Measurements from ENCODE around the gene MAP3K4.

MAP3K4 gene

GRCh38 chr6:161048641-161049040, 57.1 kb downstream of the MAP3K4 start:
- DNase-seq, result no peak

GRCh38 chr6:161050134-161050765, 58.7 kb downstream of the MAP3K4 start:
- DNase-seq, result no peak

GRCh38 chr6:161053103-161053502, 61.5 kb downstream of the MAP3K4 start:
- no peak for DNase-seq

GRCh38 chr6:161054876-161055275, 63.3 kb downstream of the MAP3K4 start:
- DNase-seq, result no peak

GRCh38 chr6:161056451-161056850, 64.9 kb downstream of the MAP3K4 start:
- DNase-seq, result no peak

- no peak for DNase-seq
Measured at GRCh38 chr6:161057103-161058091, 65.8 kb downstream of the MAP3K4 start.

- no peak for DNase-seq
Measured at GRCh38 chr6:161058741-161059140, 67.2 kb downstream of the MAP3K4 start.

- DNase-seq, result no peak
Measured at GRCh38 chr6:161061576-161061975, 70.0 kb downstream of the MAP3K4 start.

GRCh38 chr6:161064915-161065314, 73.3 kb downstream of the MAP3K4 start:
- no peak for DNase-seq

GRCh38 chr6:161066511-161066910, 74.9 kb downstream of the MAP3K4 start:
- DNase-seq, result no peak

GRCh38 chr6:161067749-161068148, 76.2 kb downstream of the MAP3K4 start:
- DNase-seq, result no peak

- DNase-seq, result no peak
Measured at GRCh38 chr6:161068321-161068741, 76.8 kb downstream of the MAP3K4 start.

GRCh38 chr6:161073930-161074329, 82.4 kb downstream of the MAP3K4 start:
- DNase-seq, result no peak

GRCh38 chr6:161074496-161075121, 83.0 kb downstream of the MAP3K4 start:
- no peak for DNase-seq

GRCh38 chr6:161076181-161076677, 84.7 kb downstream of the MAP3K4 start:
- no peak for DNase-seq

- DNase-seq, result no peak
Measured at GRCh38 chr6:161079566-161080262, 88.1 kb downstream of the MAP3K4 start.

GRCh38 chr6:161080263-161080970, 88.8 kb downstream of the MAP3K4 start:
- DNase-seq, result no peak

GRCh38 chr6:161082215-161082614, 90.6 kb downstream of the MAP3K4 start:
- DNase-seq, result no peak

GRCh38 chr6:161085246-161085645, 93.7 kb downstream of the MAP3K4 start:
- no peak for DNase-seq

- DNase-seq, result no peak
Measured at GRCh38 chr6:161088676-161089328, 97.2 kb downstream of the MAP3K4 start.

GRCh38 chr6:161091151-161091550, 99.6 kb downstream of the MAP3K4 start:
- DNase-seq, result no peak

Measured in activated gamma-delta T cell (primary cell).